SK-MEL-5 (cell line): ENCODE data around the gene LRRC15. TPM values are rescaled to one million over a fixed set of nuclear protein-coding genes. Genes with fewer than 3 reads are reported as not detected.

Experiments
- DNase-seq: peaks from one replicate; pipeline ENCODE4 v3.0.0-alpha.2; 2016; ENCODE audit warnings: low read depth, low spot score
- in situ Hi-C: cut with HindIII; loops from 2 replicates; pipeline ENCODE4 v1.10.0; 2016; ENCODE audit warnings: low sequenced_read_pairs, high pct_unique_total_duplicates, low pct_unique_long_range_greater_than_20kb
- total RNA-seq: library from RNA; depleted of rRNA; stranded (reverse); fragments of >200 nt; shearing (Covaris generic); gene quantifications from 2 replicates; pipeline ENCODE4 v1.2.3, GENCODE V29; 2014

LRRC15 gene
- total RNA-seq, 1 experiment from 2014 or later = not detected

DNA sequence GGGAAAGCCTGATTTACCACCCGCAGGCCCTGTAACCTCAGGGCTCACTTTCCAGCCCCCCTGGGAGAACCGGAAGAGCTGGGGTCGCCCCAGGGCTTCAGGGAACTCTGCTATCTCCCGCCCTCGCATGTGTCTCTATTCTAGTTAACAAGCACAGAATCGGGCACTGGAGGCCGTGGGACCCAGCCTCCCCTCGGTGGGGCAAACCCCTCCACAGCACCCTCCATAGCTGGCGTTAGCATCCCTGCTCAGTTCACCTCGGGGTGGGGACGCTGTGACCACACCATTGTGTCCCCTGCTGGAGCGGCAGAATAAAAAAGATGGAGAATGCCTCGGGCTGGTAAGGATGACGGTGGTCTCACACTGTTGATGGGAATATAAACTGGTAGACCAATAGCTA, 3.5 kb upstream of the LRRC15 start:
- in situ Hi-C loops = no loop called here
- no peak for DNase-seq

DNA sequence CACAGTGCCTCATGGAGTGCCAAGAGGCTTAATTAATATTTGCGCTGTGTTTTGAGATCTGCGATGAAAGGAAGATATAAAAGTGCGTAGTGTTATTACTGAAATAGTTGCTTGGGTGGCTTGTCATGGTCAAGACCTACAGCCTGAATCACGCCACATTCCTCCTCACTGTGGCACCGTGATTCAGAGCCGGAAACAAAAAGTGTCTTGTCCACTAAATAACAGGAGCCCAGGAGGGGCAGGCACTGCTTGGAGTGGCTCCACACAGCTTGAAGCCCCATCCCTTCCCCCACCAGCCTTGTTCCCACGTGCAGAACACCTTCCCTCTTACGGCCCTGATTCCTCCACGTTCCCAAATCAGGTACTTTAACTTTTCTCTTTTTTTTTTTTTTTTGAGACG, 1.2 kb upstream of the LRRC15 start:
- in situ Hi-C loops = no loop called here

DNA sequence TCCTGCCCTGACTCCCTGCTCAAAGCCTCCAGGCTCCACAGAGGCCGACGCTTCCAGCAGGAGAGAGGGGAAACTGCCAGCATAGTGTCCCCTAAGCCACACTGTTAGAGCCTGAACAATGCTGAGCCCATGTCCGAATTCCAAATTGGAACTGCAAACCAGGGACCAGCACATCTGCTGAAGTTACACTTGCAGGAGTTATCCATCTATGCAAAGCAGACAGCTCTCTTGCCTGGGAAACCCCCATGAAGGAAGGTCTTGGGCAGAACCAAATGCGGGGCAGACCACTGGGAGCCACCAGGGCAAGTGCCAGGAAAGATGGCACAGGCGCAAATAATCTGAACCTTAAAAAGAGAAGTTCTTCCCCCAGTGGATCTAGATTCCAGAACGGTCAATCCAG, 625 bp downstream of the LRRC15 start:
- in situ Hi-C loops = no loop called here
- DNase-seq = no peak

More for the DNA sequence above, 1.2 kb upstream of the LRRC15 start:
- peak; percentile 38 for DNase-seq

DNA sequence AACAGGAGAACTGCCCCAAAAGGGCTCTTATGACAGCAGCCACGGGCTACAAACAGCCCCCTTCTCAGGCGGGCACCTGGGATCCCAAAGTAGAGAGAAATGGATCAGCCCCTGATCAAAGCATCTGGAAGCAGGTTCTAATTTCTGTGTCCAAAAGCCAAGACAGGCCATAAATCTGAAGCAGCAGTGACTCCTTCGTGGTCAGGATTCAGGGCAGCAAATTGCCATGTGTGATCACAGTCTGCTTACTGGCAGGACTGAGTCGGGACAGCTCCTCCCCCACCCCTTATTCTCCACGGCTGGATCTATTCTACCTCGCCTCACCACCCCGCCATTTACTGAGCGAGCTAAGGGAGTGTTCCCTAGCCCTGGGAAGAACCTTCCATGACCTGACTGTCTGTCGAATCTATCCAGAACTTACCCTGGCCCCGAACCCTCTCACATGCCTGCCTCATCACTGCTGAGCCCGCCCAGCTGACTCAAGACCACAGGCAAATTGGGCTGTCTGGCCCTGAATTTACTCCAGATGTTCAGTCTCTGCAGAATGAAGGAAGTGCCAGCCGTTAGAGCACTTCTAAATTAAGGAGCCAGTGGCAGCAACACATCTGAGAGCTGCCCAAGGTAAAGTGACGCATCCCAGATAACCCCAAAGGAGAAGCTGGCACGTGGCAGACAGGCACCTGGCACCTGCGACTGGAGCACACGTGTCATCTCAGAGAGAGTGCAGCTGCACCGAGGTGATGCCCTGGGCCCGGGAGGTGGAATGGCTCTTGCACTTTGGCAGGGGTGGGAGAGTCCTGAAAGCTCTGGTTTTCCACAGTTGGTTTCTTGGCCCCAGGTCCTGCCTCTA, 1.3 kb downstream of the LRRC15 start:
- in situ Hi-C loops = no loop called here
- DNase-seq = no peak

DNA sequence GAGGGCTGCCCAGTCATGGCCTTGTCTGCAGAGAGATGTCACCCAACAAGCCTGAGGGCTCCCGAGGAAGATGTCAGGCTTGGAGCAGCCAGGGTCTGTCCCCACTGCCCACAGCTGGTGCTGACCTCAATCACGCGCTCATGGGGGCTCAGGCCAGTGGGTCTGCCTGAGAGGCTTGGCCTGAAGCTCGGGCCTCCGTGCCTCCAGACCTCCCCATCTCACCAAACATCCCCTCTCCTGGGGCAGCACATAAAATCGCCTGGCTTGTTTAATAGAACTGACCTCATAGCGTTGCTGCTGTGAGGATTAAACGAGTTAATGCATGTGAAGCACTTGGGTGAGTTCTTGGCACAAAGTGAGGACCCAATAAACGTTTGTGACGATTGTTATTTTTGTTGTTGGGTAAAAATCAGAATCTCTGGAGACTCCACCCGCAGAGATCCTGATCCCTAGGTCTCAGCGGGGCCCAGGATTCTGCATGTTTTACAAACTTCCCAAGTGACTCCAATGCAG, 3.5 kb downstream of the LRRC15 start:
- DNase-seq = no peak
- in situ Hi-C loops = no loop called here

DNA sequence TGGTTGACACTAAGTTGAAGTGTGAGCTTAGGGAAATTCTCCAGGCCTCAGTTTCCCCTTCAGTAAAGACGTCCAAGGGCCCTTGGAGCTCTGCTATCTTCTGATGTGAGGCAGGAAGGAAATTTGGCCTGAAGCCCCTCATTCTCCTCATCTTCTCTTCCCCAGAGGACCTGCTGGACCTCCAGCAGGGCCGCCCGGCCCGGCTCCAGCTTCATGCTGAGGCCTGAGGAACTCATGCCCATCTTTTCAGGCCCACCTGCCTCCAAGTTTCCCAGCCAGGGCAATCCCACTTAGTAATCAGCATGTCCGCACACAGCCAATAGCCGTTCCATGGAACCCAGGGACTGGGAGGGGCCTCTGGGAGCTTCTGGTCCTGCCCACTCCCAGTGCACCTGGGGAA, 4.0 kb downstream of the LRRC15 start:
- in situ Hi-C loops = no loop called here
- DNase-seq = no peak

DNA sequence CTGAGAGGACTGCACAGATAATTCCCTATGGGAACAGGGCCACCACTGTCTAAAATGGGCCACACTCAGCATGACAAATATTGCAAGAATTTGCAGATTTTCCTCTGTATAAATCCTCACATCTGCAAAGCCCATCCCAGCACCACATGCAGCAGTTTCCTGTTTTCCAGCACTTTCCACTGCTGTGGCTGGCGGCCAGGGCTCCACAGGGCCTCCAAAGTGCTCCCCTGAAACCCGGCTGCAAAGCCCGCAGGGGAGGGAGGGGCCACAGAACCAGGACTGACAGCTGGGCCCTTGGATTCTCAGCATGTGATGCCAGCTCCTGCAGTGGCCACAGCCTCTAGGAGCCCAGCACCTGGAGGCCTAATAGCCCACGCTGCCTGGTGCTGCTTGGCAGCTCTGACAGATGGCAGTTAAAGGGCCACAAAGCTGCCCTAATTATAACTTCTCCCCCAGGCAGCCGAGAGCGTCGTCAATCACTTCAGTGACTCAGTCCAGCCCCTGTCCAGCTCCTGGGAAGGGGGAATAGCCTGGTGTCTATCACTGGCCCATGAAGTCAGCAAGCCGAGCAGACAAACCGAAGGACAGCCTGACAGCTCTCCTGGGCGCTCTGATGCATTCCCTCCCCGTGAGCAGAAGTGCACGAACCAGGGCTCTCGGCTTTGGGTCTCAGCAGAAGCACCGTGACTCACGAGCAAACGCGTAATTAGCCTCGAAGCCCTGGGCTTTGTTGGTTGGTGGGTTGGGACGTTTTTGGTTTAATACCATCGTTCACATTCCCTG, 4.7 kb downstream of the LRRC15 start:
- no peak for DNase-seq
- in situ Hi-C loops = no loop called here

DNA sequence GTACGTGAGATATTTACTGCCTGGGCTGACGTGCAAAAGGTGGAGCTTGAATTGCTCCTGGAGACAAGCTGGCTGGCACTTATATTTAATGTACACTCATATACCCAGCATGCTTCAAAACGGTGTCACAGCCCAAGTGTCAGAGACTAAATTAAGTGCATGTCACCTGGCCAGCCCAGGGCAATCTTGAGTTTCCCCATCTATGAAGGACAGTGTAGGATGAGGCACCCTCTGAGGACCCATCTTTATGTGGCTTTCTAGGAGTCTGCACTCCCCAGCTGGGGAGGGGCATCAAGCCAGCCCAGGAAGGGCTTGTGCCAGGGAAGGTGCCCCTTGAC, 5.3 kb downstream of the LRRC15 start:
- in situ Hi-C loops = no loop called here

DNA sequence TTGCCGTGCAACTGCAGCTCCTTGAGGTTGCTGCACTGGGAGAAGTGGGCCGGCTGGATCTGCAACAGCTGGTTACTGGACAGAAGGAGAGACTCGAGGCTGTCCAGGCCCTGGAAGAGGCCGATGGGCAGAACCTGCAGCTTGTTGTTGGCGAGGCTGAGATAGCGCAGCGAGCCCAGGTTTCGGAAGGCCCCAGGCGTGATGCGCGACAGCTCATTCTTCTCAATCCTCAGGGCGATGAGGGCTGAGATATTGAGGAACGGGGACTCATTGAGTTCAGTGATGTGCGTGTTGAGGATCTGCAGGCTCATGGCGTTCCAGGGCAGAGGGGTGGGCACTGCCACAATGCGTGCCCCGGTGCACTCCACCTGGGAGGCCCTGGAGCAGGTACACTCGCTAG, 9.0 kb downstream of the LRRC15 start:
- in situ Hi-C loops = no loop called here
- no peak for DNase-seq

More for the DNA sequence above, 5.3 kb downstream of the LRRC15 start:
- DNase-seq = no peak

DNA sequence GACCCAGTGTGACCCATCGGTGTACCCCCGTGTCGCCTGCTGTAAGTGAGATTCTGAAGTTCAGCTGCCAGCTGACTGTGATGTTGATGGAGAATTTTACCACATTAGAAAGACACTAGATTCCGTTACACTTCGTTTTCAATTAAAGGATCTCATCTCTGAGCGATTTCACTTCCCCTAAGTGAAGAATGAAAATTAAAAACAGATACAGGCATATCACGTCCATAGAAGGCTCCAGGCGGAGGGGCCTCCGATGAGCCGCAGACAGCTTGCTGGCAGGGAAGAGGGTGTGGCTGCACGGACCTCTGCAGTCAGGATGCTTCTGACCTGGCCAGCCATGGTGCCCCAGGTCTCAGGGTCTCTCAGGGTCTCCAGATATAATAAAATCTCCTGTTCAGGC, 11.9 kb downstream of the LRRC15 start:
- in situ Hi-C loops = no loop called here
- DNase-seq = no peak

DNA sequence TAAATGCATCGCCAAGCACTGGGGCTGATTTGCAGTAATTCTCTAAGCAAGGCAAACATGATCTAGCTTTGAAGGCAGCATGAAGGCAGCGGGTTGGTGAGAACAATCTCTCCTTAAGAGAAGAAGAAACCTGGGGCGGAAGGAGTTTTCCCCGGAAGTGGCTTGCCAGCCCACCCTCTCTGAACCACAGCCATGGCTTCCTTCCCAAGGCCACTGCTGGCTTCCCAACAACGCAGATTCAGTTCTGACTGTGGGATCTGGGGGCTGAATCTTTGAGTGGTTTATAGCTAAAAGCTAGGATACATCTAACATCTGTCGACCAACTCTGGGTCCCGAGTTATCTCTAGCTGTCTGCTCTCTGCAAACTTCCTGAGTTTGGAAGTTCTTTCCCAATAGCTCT, 14.2 kb downstream of the LRRC15 start:
- in situ Hi-C loops = no loop called here
- DNase-seq = no peak

DNA sequence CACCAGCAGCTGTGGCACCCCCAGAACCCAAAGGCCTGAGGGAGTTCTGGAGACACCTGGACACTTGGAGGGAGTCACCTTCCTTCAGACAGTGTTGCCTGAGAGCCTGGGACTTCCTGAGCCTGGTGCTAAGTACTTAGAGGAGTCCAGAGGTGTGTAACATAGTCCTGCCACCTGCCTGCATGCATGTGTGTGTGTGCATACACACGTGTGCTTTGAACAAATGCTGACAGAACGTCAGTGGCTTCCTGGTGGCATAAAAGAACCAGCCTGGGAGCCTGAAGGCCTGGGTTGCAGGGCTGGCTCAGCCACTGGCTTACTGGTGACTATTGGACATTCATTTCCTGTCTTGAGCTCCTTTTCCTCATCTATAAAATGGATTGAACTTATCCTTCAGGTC, 15.2 kb downstream of the LRRC15 start:
- in situ Hi-C loops = no loop called here

DNA sequence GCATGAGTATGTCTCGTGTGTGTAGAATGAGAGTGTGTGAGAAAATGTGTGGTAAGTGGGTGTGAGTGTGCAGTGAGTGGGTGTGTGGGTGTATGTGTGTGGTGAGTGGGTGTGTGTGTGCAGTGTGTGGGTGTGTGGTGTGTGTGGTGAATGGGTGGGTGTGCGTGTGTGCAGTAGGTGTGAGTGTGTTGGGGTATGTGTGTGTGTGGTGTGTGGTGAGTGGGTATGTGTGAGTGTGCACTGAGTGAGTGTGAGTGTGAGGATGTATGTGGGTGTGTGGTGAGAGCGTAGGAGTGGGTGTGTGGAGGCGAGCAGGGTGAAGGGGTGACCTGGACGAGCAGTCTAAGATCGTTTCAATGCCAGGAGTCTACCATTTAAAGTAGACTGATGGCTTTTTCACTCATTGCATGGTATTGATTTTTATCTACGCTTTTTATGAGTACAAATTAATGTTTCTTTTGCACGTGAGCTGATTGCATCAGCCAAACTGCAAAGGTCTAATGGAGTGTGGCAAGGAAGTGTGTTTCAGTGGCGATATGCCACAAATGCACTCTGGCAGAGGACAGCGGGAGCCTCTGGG, 16.8 kb downstream of the LRRC15 start:
- DNase-seq = no peak
- in situ Hi-C loops = no loop called here

More for the DNA sequence above, 15.2 kb downstream of the LRRC15 start:
- no peak for DNase-seq

DNA sequence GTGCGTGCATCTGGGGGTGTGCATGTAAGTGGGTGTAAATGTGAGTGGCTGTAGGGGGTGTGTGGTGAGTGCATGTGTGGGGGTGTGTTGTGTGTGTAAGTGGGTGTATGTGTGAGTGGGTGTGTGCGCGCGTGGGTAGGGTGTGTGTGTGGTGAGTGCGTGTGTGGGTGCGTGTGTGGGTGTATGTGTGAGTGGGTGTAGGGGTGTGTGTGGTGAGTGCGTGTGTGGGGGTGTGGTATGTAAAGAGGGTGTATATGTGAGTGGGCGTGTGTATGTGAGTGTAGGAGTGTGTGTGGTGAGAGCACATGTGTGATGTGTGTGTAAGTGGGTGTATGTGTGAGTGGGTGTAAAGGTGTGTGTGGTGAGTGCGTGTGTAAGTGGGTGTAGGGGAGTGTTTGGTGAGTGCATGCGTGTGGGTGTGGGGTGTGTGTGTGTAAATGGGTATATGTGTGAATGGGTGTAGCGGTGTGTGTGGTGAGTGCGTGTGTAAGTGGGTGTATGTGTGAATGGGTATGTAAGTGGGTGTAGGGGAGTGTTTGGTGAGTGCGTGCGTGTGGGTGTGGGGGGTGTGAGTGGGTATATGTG, 17.5 kb downstream of the LRRC15 start:
- in situ Hi-C loops = no loop called here
- DNase-seq = no peak

DNA sequence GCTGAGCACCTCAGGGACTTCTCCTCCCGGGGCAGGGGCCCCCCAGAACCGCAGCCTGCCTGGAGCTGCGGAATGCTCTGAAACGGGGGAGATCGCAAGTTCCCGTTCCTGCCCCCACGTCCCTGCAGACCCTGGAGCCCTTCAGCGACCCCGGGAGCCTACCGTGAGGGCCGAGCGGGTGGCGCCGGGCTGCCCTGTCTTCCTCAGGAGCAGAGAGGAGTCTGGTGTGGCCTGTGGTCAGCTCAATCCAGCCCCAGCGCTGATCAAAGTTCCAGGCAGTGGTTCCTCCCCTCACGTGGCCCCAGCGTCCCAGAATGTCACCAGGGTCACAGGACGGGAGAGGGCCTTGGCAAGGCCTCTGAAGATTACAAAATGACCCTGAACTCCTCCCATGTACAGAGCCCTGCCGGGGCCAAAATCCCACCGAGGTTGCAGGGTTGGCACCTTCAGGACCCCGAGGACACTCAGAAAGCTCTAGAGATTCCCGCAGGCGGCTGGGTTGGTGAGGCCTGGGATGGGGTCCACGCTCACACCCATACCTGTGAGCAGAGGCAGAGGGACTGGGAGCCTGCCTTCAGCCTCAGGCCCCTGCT, 18.4 kb downstream of the LRRC15 start, which contains the start of gene CPN2:
CPN2 (minus strand) TSS at position 249 of the 593 bp plus-strand sequence. CDS start 8,626 bp downstream, outside the sequence.
- in situ Hi-C loops = no loop called here
- no peak for DNase-seq

DNA sequence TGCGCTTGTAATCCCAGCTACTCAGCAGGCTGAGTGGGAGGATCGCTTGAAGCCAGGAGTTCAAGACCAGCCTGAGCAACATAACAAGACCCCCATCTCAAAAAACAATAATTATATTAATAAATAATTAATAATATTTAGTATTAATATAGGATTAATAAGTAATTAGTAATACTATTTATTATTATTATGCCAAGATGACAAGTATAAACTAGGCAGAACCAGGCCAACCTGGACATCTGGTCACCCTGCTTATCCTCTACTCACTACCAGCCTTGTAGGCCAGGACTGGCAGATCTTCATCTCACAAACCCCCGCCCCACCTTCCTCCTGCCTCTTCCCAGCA, 18.8 kb downstream of the LRRC15 start:
- in situ Hi-C loops = no loop called here

DNA sequence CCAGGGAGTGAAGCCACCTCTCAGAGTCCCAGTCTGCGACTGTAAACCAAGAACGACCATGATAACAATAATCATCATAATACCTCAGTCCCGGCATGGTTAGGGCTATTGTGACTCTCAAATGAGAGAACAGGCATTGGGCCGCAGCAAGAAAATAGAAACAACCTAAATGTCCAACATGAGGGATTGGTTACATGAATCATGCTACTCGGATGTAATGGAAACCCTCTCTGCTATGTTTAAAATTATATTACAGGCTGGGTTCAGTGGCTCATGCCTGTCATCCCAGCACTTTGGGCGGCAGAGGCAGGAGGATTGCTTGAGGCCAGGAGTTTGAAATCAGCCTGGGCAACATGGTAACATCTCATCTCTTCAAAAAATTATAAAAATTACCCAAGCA, 21.2 kb downstream of the LRRC15 start:
- DNase-seq = no peak
- in situ Hi-C loops = no loop called here

More for the DNA sequence above, 18.8 kb downstream of the LRRC15 start:
- DNase-seq = no peak

DNA sequence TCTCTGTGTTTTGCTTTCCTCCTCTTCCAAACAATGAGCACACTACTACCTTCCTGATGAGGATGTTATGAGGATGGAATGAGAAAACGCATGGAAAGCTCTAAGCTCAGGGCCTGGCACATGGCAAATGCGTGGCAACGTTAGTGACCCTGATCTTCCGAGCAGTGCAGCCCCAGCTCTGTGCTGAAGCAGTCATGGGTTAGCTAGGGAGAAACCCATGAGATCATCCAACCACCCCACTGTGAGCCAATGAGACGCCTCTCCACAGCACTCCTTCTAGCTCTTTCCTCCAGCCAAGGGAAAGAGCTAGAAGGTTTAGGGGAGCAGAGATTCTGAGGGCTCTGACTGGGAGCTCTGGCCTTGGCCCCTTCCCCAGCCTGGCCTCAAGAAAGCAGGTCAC, 22.9 kb downstream of the LRRC15 start:
- DNase-seq = no peak

More for the DNA sequence above, 22.9 kb downstream of the LRRC15 start:
- in situ Hi-C loops = no loop called here
